ENCODE data around the gene GSTA2. TPM values are rescaled to one million over a fixed set of nuclear protein-coding genes. Genes with fewer than 3 reads are reported as not detected.

GSTA2 gene
- total RNA-seq, 2 experiments from 2014 or later: not detected

DNA sequence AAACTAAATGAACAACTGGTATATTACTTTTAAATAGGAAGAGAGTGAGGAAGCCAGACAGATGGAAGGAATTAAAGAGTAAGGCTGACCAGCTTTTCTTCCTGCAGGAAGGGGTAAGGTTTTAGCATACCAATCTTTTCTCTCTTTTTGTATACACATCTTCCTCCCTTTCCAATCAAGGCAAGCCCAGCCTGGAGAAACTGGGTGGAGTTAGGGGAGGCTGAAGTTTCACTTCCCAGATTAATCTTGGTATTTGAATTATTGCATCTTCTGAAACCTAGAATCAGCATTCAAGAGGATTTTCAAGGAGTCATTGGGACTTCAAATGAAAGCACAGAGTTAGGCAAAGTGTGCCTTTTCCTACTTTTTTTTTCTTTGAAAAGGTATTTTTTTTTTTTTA is 59.2 kb downstream of the GSTA2 start:
- peaks cover 14% of the 10 kb centered on the region for H3K27me3 Mint-ChIP-seq
- DNase-seq (no peak), ATAC-seq (ENCODE audit: low read depth) (no peak)
- no peak overlapping the region for H3K4me3 Mint-ChIP-seq
- no peaks in the 10 kb centered on the region for H3K36me3 Mint-ChIP-seq
- peaks cover 4% of the 10 kb centered on the region for H3K9me3 Mint-ChIP-seq
- no peak overlapping the region for H3K27ac Mint-ChIP-seq
- POLR2A ChIA-PET: no interaction called here
- H3K4me1 Mint-ChIP-seq: no peaks in the 10 kb centered on the region

Other genes with a start within 250 kb of the GSTA2 start
- gene TRAM2, start 186.4 kb downstream of the GSTA2 start, total RNA-seq: 1 to 10 TPM; 4.8 to 5.0 TPM
- 10 to 100 TPM; 18.6 to 19.0 TPM for gene TMEM14A, start 92.4 kb downstream of the GSTA2 start, total RNA-seq
- not detected for gene GSTA1, start 40.3 kb upstream of the GSTA2 start, total RNA-seq
- not detected for gene GSTA5, start 77.3 kb upstream of the GSTA2 start, total RNA-seq
- not detected for gene GSTA3, start 146.2 kb upstream of the GSTA2 start, total RNA-seq
- 1 to 10 TPM; 3.1 to 4.1 TPM for gene GSTA4, start 231.8 kb upstream of the GSTA2 start, total RNA-seq

Data from activated naive CD8-positive, alpha-beta T cell treated with anti-CD3 and anti-CD28 coated beads, Interleukin-2, amount 10 ng/mL, durations not matched to agents 7 days and 5 days (primary cell).